Fibroblast of lung (primary cell): ENCODE measurements around the gene NTSR2. TPM values are rescaled to one million over a fixed set of nuclear protein-coding genes. Genes with fewer than 3 reads are reported as not detected.
A peak's percentile ranks its signal among the peaks of the same experiment; 100 is the strongest.

ENCODE experiments used
- DNase-seq, 2 donors: peaks; one replicate each; pipeline versions ENCODE4 v3.0.0 to v3.0.0-alpha.2; 2010; ENCODE audit warnings: low read depth in 2 of 2
- H2AFZ ChIP-seq: 2 replicates; pipeline ENCODE4 v1.5.1; 2012; ENCODE audit warnings: low read length, control low read depth, inconsistent platforms
- H3K27ac ChIP-seq: 2 replicates; pipeline ENCODE4 v1.5.1; 2011; ENCODE audit warnings: low read length, control low read depth; ENCODE audit not compliant: insufficient read depth
- H3K27me3 ChIP-seq: 2 replicates; pipeline ENCODE4 v1.5.1; 2011; ENCODE audit warnings: mild to moderate bottlenecking, low read length; ENCODE audit not compliant: control insufficient read depth, insufficient read depth
- H3K36me3 ChIP-seq: 2 replicates; pipeline ENCODE4 v1.5.1; 2011; ENCODE audit warnings: low read length; ENCODE audit not compliant: control insufficient read depth, insufficient read depth
- H3K4me1 ChIP-seq: 2 replicates; pipeline ENCODE4 v1.5.1; 2011; ENCODE audit warnings: low read length; ENCODE audit not compliant: control insufficient read depth, insufficient read depth; ENCODE audit errors: extremely low read depth
- H3K4me2 ChIP-seq: 2 replicates; pipeline ENCODE4 v1.5.1; 2011; ENCODE audit warnings: low read length, control low read depth; ENCODE audit not compliant: insufficient read depth; ENCODE audit errors: extremely low read depth
- H3K4me3 ChIP-seq, 4 experiments: fragments of 200-600 bp in 1 of 4; sonication (generic) in 1 of 4; replicated peaks in 1 of 4; 2 replicates each; pipeline ENCODE4 v1.5.1; 2011 to 2016; ENCODE audit warnings: low read length in 4 of 4, low read depth in 3 of 4, mild to moderate bottlenecking in 3 of 4, control low read depth in 2 of 4, inconsistent platforms in 1 of 4, mixed read lengths in 1 of 4; ENCODE audit not compliant: insufficient read depth in 1 of 4; ENCODE audit errors: control extremely low read depth in 1 of 4
- H3K79me2 ChIP-seq: 2 replicates; pipeline ENCODE4 v1.5.1; 2012; ENCODE audit warnings: mild to moderate bottlenecking, low read length, inconsistent platforms; ENCODE audit not compliant: control insufficient read depth, insufficient read depth
- H3K9ac ChIP-seq: 2 replicates; pipeline ENCODE4 v1.5.1; 2011; ENCODE audit warnings: mild to moderate bottlenecking, low read length, control low read depth; ENCODE audit not compliant: insufficient read depth
- H3K9me3 ChIP-seq: 2 replicates; pipeline ENCODE4 v1.5.1; 2012; ENCODE audit warnings: low read depth, low read length; ENCODE audit not compliant: control insufficient read depth, insufficient read depth
- H4K20me1 ChIP-seq: 2 replicates; pipeline ENCODE4 v1.5.1; 2011; ENCODE audit warnings: low read length; ENCODE audit not compliant: control insufficient read depth, insufficient read depth; ENCODE audit errors: extremely low read depth
- CTCF ChIP-seq, 2 donors: IDR thresholded peaks in 1 of 2; conservative IDR thresholded peaks in 1 of 2; 1 replicate in 1 of 2; 2 replicates in 1 of 2; pipeline ENCODE4 v1.5.1; 2011 to 2012; ENCODE audit warnings: low read length in 2 of 2, control low read depth in 1 of 2, inconsistent platforms in 1 of 2, low read depth in 1 of 2, mild to moderate bottlenecking in 1 of 2
- EZH2 ChIP-seq: IDR thresholded peaks from 2 replicates; pipeline ENCODE4 v1.5.1; 2012; ENCODE audit warnings: low read length, control low read depth, mild to moderate bottlenecking; ENCODE audit errors: missing control alignments
- polyA plus RNA-seq, 2 donors: library from polyadenylated mRNA; depleted of rRNA in 1 of 2; stranded (reverse) in 1 of 2; unstranded in 1 of 2; fragments of >200 nt; gene quantifications; 2 replicates each; pipeline ENCODE4 v1.2.1, GENCODE V29; 2011 to 2012; ENCODE audit warnings: missing spikeins in 1 of 2
- total RNA-seq: library from RNA; depleted of rRNA; stranded (reverse); fragments of >200 nt; gene quantifications from 2 replicates; pipeline ENCODE4 v1.2.1, GENCODE V29; 2014

Gene NTSR2
- total and polyA plus RNA-seq, 2 donors (not counting 1 experiment from before 2014, with no cell fraction given) = not detected

GRCh38 chr2:11699686-11700670, 30.0 kb upstream of the NTSR2 start:
- TF ChIP-seq EZH2 (no peak), CTCF (conservative IDR thresholded peaks at IDR 0.05 in 1 of 2, IDR thresholded peaks at IDR 0.05 in 1 of 2; ENCODE audit: low read depth in 1 of 2, low read length in 2 of 2) (no peak)
- H3K9ac ChIP-seq = no peak overlapping the region
- H4K20me1 ChIP-seq = no peaks in the 10 kb centered on the region
- no peaks in the 10 kb centered on the region for H3K9me3 ChIP-seq
- no peak overlapping the region for H3K4me2 ChIP-seq
- H3K27ac ChIP-seq = no peak overlapping the region
- no peak for DNase-seq
- no peaks in the 10 kb centered on the region for H3K27me3 ChIP-seq
- no peaks in the 10 kb centered on the region for H3K79me2 ChIP-seq
- no peak overlapping the region for H2AFZ ChIP-seq
- H3K4me3 ChIP-seq = no peak overlapping the region
- peaks cover 29% of the 10 kb centered on the region for H3K4me1 ChIP-seq
- H3K36me3 ChIP-seq = no peaks in the 10 kb centered on the region

GRCh38 chr2:11698009-11698922, 28.3 kb upstream of the NTSR2 start:
- Histone ChIP-seq H3K36me3 (no peaks in the 10 kb centered on the region), H3K9me3 (no peaks in the 10 kb centered on the region), H3K27ac (peak overlapping the region; percentile 76), H3K27me3 (no peaks in the 10 kb centered on the region), H3K79me2 (no peaks in the 10 kb centered on the region), H3K4me2 (peak overlapping the region; percentile 55), H2AFZ (peak overlapping the region; percentile 38), H3K9ac (no peak overlapping the region), H4K20me1 (no peaks in the 10 kb centered on the region), H3K4me1 (peaks cover 26% of the 10 kb centered on the region), H3K4me3 (no peak overlapping the region)
- TF ChIP-seq CTCF (conservative IDR thresholded peaks at IDR 0.05 in 1 of 2, IDR thresholded peaks at IDR 0.05 in 1 of 2; ENCODE audit: low read depth in 1 of 2, low read length in 2 of 2) (no peak), EZH2 (no peak)
- DNase-seq = peak; percentile 73 to 77
